HCT116 (cell line): Measurements from ENCODE around the gene SACM1L. TPM values are rescaled to one million over a fixed set of nuclear protein-coding genes. Genes with fewer than 3 reads are reported as not detected.

Source experiments
- ATAC-seq: fragments of 200-7000 bp; cut with Tn5 transposase; 2 replicates; pipeline ENCODE4 v1.9.1; 2020; ENCODE audit warnings: mild to moderate bottlenecking, moderate library complexity
- BruUV-seq: library from RNA; stranded (reverse); fragments of 400-500 nt; replicated peaks from 2 replicates; lab custom pipeline; 2021; lab: Mats Ljungman, UMichigan
- CTCF ChIA-PET: fragments of 300-600 bp; sonication (Branson Sonifier 250); formaldehyde crosslinking; loops from one replicate; lab custom pipeline; 2021; ENCODE audit warnings: antibody characterized with exemption; lab: Charles Lee
- POLR2A ChIA-PET: fragments of 300-600, 350-600 bp; sonication (Branson Sonifier 250); formaldehyde crosslinking; loops from one replicate; lab custom pipeline; 2021; ENCODE audit warnings: antibody characterized with exemption; lab: Charles Lee
- RAD21 ChIA-PET, 2 experiments: fragments of 300-600 bp; sonication (Branson Sonifier 250); formaldehyde crosslinking; loops; one replicate each; lab custom pipeline; 2023; ENCODE audit warnings: low total read pairs in 2 of 2; ENCODE audit not compliant: uncharacterized antibody in 2 of 2, unreplicated experiment in 2 of 2, low non-redundant PET in 1 of 2; lab: Charles Lee
- DNase-seq: peaks from one replicate; pipeline ENCODE4 v3.0.0-alpha.2; 2010; ENCODE audit warnings: low read depth, low spot score
- H2AFZ ChIP-seq: fragments of 200-600 bp; shearing (Covaris generic), sonication (generic); 2 replicates; pipeline ENCODE4 v1.6.1; 2017; ENCODE audit warnings: low read depth, mixed run types, mixed read lengths, antibody characterized with exemption, low read length; ENCODE audit not compliant: poor library complexity, severe bottlenecking
- H3K27ac ChIP-seq: 2 replicates; pipeline ENCODE4 v1.5.1; 2012; ENCODE audit warnings: low read depth, low read length
- H3K27me3 ChIP-seq: fragments of 200-600 bp; sonication (generic); 2 replicates; pipeline ENCODE4 v1.6.1; 2016; ENCODE audit warnings: mixed run types, low read length, mixed read lengths; ENCODE audit not compliant: insufficient read depth
- H3K36me3 ChIP-seq, 2 experiments: fragments of 200-500 bp in 1 of 2; fragments of 200-600 bp in 1 of 2; sonication (Bioruptor generic) in 1 of 2; sonication (generic) in 1 of 2; 2 replicates each; pipeline versions ENCODE4 v1.5.1 to v1.6.1; 2014 to 2016; ENCODE audit warnings: low read length in 2 of 2, inconsistent platforms in 1 of 2, mixed read lengths in 1 of 2, mixed run types in 1 of 2; ENCODE audit not compliant: insufficient read depth in 2 of 2, control insufficient read depth in 1 of 2
- H3K4me1 ChIP-seq, 2 experiments: fragments of 200-600 bp in 1 of 2; sonication (generic) in 1 of 2; 2 replicates each; pipeline versions ENCODE4 v1.5.1 to v1.6.1; 2012 to 2017; ENCODE audit warnings: low read length in 2 of 2, inconsistent platforms in 1 of 2, mild to moderate bottlenecking in 1 of 2, mixed read lengths in 1 of 2, mixed run types in 1 of 2, moderate library complexity in 1 of 2; ENCODE audit not compliant: insufficient read depth in 2 of 2, control insufficient read depth in 1 of 2
- H3K4me2 ChIP-seq: fragments of 200-600 bp; sonication (generic); 2 replicates; pipeline ENCODE4 v1.6.1; 2017; ENCODE audit warnings: mixed run types, low read length, mixed read lengths
- H3K4me3 ChIP-seq, 2 experiments: fragments of 200-600 bp in 1 of 2; sonication (generic) in 1 of 2; replicated peaks in 1 of 2; 2 replicates each; pipeline ENCODE4 v1.5.1; 2011 to 2016; ENCODE audit warnings: low read length in 2 of 2, control low read depth in 1 of 2, low read depth in 1 of 2, mild to moderate bottlenecking in 1 of 2, mixed read lengths in 1 of 2, mixed run types in 1 of 2
- H3K79me2 ChIP-seq: fragments of 200-600 bp; sonication (generic); 2 replicates; pipeline ENCODE4 v1.6.1; 2017; ENCODE audit warnings: mild to moderate bottlenecking, mixed run types, low read length, moderate library complexity, mixed read lengths; ENCODE audit not compliant: insufficient read depth
- H3K9ac ChIP-seq: fragments of 200-600 bp; sonication (generic); 2 replicates; pipeline ENCODE4 v1.6.1; 2016; ENCODE audit warnings: low read length, mixed read lengths
- H3K9me2 ChIP-seq: fragments of 200-600 bp; sonication (generic), shearing (Covaris generic); 2 replicates; pipeline ENCODE4 v1.6.1; 2017; ENCODE audit warnings: mixed run types, mild to moderate bottlenecking, moderate library complexity; ENCODE audit not compliant: insufficient read depth
- H3K9me3 ChIP-seq, 2 experiments: fragments of 200-500 bp in 1 of 2; fragments of 200-600 bp in 1 of 2; sonication (Bioruptor generic) in 1 of 2; sonication (generic) in 1 of 2; 2 replicates each; pipeline ENCODE4 v1.6.1; 2014 to 2017; ENCODE audit warnings: low read length in 2 of 2, mixed read lengths in 2 of 2, inconsistent platforms in 1 of 2, low read depth in 1 of 2, mild to moderate bottlenecking in 1 of 2, mixed run types in 1 of 2, moderate library complexity in 1 of 2; ENCODE audit not compliant: control insufficient read depth in 1 of 2, insufficient read depth in 1 of 2
- H4K20me1 ChIP-seq: fragments of 200-600 bp; sonication (generic), shearing (Covaris generic); 2 replicates; pipeline ENCODE4 v1.6.1; 2017; ENCODE audit warnings: mixed run types, mild to moderate bottlenecking, moderate library complexity; ENCODE audit not compliant: insufficient read depth
- ATF3 ChIP-seq: IDR thresholded peaks from 2 replicates; pipeline ENCODE4 v1.6.1; 2012
- CEBPB ChIP-seq: IDR thresholded peaks from 2 replicates; pipeline ENCODE4 v1.6.1; 2012; ENCODE audit warnings: low read depth
- CTCF ChIP-seq, 3 experiments: fragments of 200-600 bp in 1 of 3; sonication (generic) in 1 of 3; IDR thresholded peaks in 2 of 3; conservative IDR thresholded peaks in 1 of 3; 2 replicates each; pipeline ENCODE4 v1.5.1; 2012 to 2017; ENCODE audit warnings: low read depth in 2 of 3, low read length in 2 of 3, antibody characterized with exemption in 1 of 3, borderline replicate concordance in 1 of 3, control low read depth in 1 of 3, mild to moderate bottlenecking in 1 of 3, mixed read lengths in 1 of 3, mixed run types in 1 of 3, moderate library complexity in 1 of 3; ENCODE audit not compliant: insufficient read depth in 1 of 3
- JUND ChIP-seq: IDR thresholded peaks from 2 replicates; pipeline ENCODE4 v1.6.1; 2012
- POLR2AphosphoS5 ChIP-seq: IDR thresholded peaks from 2 replicates; pipeline ENCODE4 v1.6.1; 2011; ENCODE audit warnings: mild to moderate bottlenecking, low read depth, low read length, moderate library complexity
- RAD21 ChIP-seq: IDR thresholded peaks from 2 replicates; pipeline ENCODE4 v1.6.1; 2012; ENCODE audit warnings: low read depth, mild to moderate bottlenecking
- SIN3A ChIP-seq: IDR thresholded peaks from 2 replicates; pipeline ENCODE4 v1.6.1; 2012; ENCODE audit warnings: low read depth
- SP1 ChIP-seq: IDR thresholded peaks from 2 replicates; pipeline ENCODE4 v1.6.1; 2012; ENCODE audit warnings: low read depth
- TCF7L2 ChIP-seq: IDR thresholded peaks from 2 replicates; pipeline ENCODE4 v1.7.0; 2011; ENCODE audit warnings: borderline replicate concordance, inconsistent platforms; ENCODE audit not compliant: insufficient read depth, insufficient read length; ENCODE audit errors: extremely low read depth
- ZFX ChIP-seq: fragments of 450-650 bp; IDR thresholded peaks from 2 replicates; pipeline ENCODE4 v1.6.1; 2017
- intact Hi-C: fragments of 100-400 bp; cut with micrococcal nuclease; formaldehyde crosslinking; loops from 2 replicates; pipeline ENCODE4 v1.10.0; 2022
- total RNA-seq: library from RNA; stranded (reverse); gene quantifications from one replicate; pipeline ENCODE4 v1.2.1, GENCODE V29; 2021; ENCODE audit not compliant: unreplicated experiment

The SACM1L gene
- total RNA-seq, 1 experiment from 2014 or later, result 27.3 TPM

GRCh38 chr3:45711931-45712330 lies 22.7 kb downstream of the SACM1L start:
- DNase-seq (no peak), ATAC-seq (no peak)
- BruUV-seq, result no TSS peak
- H3K4me2 ChIP-seq, result no peak overlapping the region
- POLR2A ChIA-PET, result no interaction called here
- H3K36me3 ChIP-seq, result peaks cover 7 to 12% of the 10 kb centered on the region in 2 experiments; a peak in 3 of 4 replicates
- RAD21 ChIA-PET, result no interaction called here
- TF ChIP-seq POLR2AphosphoS5 (no peak), TCF7L2 (no peak), SP1 (no peak), CEBPB (no peak), ZFX (no peak), ATF3 (no peak), RAD21 (no peak), JUND (no peak), CTCF (IDR thresholded peaks at IDR 0.05 in 2 of 3, conservative IDR thresholded peaks at IDR 0.05 in 1 of 3; ENCODE audit: borderline replicate concordance in 1 of 3, insufficient read depth in 1 of 3, low read depth in 2 of 3, low read length in 2 of 3) (no peak), SIN3A (no peak)
- no peak overlapping the region for H2AFZ ChIP-seq
- no peaks in the 10 kb centered on the region for H3K9me2 ChIP-seq
- H3K4me1 ChIP-seq, result no peaks in the 10 kb centered on the region
- no peaks in the 10 kb centered on the region for H3K79me2 ChIP-seq
- H3K9me3 ChIP-seq, result no peaks in the 10 kb centered on the region
- no peaks in the 10 kb centered on the region for H4K20me1 ChIP-seq
- intact Hi-C loops, result no loop called here
- CTCF ChIA-PET, result no interaction called here
- H3K4me3 ChIP-seq, result no peak overlapping the region
- no peak overlapping the region for H3K9ac ChIP-seq
- no peaks in the 10 kb centered on the region for H3K27me3 ChIP-seq
- no peak overlapping the region for H3K27ac ChIP-seq
